ENCODE measurements around the gene CRYGS. TPM values are rescaled to one million over a fixed set of nuclear protein-coding genes. Genes with fewer than 3 reads are reported as not detected.

CRYGS gene
- total RNA-seq, 1 experiment from 2014 or later, result 4.3 TPM

DNA sequence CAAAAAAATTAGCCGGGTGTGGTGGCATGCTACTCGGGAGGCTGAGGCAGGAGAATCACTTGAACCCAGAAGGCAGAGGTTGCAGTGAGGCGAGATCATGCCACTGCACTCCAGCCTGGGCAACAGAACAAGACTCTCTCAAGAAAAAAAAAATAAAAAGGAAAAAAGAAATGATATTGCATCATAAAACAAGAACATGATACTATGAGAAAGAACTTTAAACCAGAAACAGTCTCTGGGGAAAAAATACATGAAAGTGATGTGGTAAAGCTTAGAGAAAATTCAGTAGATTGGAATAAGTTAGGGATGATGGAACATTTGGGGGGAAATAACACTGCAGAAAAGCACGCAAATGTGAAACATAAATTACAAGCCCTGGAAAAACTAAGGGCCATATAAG, 54.7 kb downstream of the CRYGS start:
- ChIA-PET CTCF (no interaction called here), POLR2A (no interaction called here), RAD21 (ENCODE audit: low non-redundant PET in 1 of 2, low total read pairs in 2 of 2, uncharacterized antibody in 2 of 2, unreplicated experiment in 2 of 2) (no interaction called here)
- no peak overlapping the region for H2AFZ ChIP-seq (ENCODE audit: low read depth, low read length, poor library complexity, severe bottlenecking)
- H3K9ac ChIP-seq (ENCODE audit: low read length), result no peak overlapping the region
- no peak overlapping the region for H3K27ac ChIP-seq (ENCODE audit: low read depth, low read length)
- H3K36me3 ChIP-seq (ENCODE audit: control insufficient read depth in 1 of 2, insufficient read depth in 2 of 2, low read length in 2 of 2), result no peaks in the 10 kb centered on the region
- H3K9me2 ChIP-seq (ENCODE audit: insufficient read depth), result no peaks in the 10 kb centered on the region
- no peaks in the 10 kb centered on the region for H4K20me1 ChIP-seq (ENCODE audit: insufficient read depth)
- no peaks in the 10 kb centered on the region for H3K9me3 ChIP-seq (ENCODE audit: control insufficient read depth in 1 of 2, insufficient read depth in 1 of 2, low read depth in 1 of 2, low read length in 2 of 2)
- TF ChIP-seq, protein P1, sequence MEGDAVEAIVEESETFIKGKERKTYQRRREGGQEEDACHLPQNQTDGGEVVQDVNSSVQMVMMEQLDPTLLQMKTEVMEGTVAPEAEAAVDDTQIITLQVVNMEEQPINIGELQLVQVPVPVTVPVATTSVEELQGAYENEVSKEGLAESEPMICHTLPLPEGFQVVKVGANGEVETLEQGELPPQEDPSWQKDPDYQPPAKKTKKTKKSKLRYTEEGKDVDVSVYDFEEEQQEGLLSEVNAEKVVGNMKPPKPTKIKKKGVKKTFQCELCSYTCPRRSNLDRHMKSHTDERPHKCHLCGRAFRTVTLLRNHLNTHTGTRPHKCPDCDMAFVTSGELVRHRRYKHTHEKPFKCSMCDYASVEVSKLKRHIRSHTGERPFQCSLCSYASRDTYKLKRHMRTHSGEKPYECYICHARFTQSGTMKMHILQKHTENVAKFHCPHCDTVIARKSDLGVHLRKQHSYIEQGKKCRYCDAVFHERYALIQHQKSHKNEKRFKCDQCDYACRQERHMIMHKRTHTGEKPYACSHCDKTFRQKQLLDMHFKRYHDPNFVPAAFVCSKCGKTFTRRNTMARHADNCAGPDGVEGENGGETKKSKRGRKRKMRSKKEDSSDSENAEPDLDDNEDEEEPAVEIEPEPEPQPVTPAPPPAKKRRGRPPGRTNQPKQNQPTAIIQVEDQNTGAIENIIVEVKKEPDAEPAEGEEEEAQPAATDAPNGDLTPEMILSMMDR (IDR thresholded peaks at IDR 0.05 in 2 of 3, conservative IDR thresholded peaks at IDR 0.05 in 1 of 3; ENCODE audit: borderline replicate concordance in 1 of 3, insufficient read depth in 1 of 3, low read depth in 2 of 3, low read length in 2 of 3), result no peak
- TF ChIP-seq CBX3 (IDR thresholded peaks at IDR 0.05; ENCODE audit: low read depth) (no peak), ZNF274 (IDR thresholded peaks at IDR 0.05; ENCODE audit: low read depth, low read length) (no peak), ZFX (IDR thresholded peaks at IDR 0.05) (no peak), FOSL1 (IDR thresholded peaks at IDR 0.05; ENCODE audit: low read depth) (no peak), EGR1 (IDR thresholded peaks at IDR 0.05; ENCODE audit: low read depth) (no peak)
- TF ChIP-seq, protein P2, sequence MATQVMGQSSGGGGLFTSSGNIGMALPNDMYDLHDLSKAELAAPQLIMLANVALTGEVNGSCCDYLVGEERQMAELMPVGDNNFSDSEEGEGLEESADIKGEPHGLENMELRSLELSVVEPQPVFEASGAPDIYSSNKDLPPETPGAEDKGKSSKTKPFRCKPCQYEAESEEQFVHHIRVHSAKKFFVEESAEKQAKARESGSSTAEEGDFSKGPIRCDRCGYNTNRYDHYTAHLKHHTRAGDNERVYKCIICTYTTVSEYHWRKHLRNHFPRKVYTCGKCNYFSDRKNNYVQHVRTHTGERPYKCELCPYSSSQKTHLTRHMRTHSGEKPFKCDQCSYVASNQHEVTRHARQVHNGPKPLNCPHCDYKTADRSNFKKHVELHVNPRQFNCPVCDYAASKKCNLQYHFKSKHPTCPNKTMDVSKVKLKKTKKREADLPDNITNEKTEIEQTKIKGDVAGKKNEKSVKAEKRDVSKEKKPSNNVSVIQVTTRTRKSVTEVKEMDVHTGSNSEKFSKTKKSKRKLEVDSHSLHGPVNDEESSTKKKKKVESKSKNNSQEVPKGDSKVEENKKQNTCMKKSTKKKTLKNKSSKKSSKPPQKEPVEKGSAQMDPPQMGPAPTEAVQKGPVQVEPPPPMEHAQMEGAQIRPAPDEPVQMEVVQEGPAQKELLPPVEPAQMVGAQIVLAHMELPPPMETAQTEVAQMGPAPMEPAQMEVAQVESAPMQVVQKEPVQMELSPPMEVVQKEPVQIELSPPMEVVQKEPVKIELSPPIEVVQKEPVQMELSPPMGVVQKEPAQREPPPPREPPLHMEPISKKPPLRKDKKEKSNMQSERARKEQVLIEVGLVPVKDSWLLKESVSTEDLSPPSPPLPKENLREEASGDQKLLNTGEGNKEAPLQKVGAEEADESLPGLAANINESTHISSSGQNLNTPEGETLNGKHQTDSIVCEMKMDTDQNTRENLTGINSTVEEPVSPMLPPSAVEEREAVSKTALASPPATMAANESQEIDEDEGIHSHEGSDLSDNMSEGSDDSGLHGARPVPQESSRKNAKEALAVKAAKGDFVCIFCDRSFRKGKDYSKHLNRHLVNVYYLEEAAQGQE (IDR thresholded peaks at IDR 0.05; ENCODE audit: low read depth), result no peak
- H3K4me3 ChIP-seq (replicated peaks in 1 of 2; ENCODE audit: low read depth in 1 of 2, low read length in 2 of 2), result no peak overlapping the region
- intact Hi-C loops (cut with micrococcal nuclease), result no loop called here
- ATAC-seq (no peak), DNase-seq (ENCODE audit: low read depth, low spot score) (no peak)
- no peaks in the 10 kb centered on the region for H3K4me1 ChIP-seq (ENCODE audit: control insufficient read depth in 1 of 2, insufficient read depth in 2 of 2, low read length in 2 of 2)
- H3K79me2 ChIP-seq (ENCODE audit: insufficient read depth, low read length), result no peaks in the 10 kb centered on the region
- peaks cover 25% of the 10 kb centered on the region for H3K27me3 ChIP-seq (ENCODE audit: insufficient read depth, low read length)
- no TSS peak for BruUV-seq (replicated peaks)
- H3K4me2 ChIP-seq (ENCODE audit: low read length), result no peak overlapping the region

Other genes starting within 250 kb of the CRYGS start
- gene DGKG, start 182.1 kb downstream of the CRYGS start, total RNA-seq (2021; ENCODE audit: unreplicated experiment), result 4.8 TPM
- gene TBCCD1, start 23.0 kb upstream of the CRYGS start, total RNA-seq (2021; ENCODE audit: unreplicated experiment), result 16.8 TPM
- 54.3 TPM for gene DNAJB11, start 26.3 kb upstream of the CRYGS start, total RNA-seq (2021; ENCODE audit: unreplicated experiment)
- 1.6 TPM for gene AHSG, start 68.7 kb upstream of the CRYGS start, total RNA-seq (2021; ENCODE audit: unreplicated experiment)
- gene FETUB, start 96.0 kb upstream of the CRYGS start, total RNA-seq (2021; ENCODE audit: unreplicated experiment), result not detected
- 0.42 TPM for gene HRG, start 121.6 kb upstream of the CRYGS start, total RNA-seq (2021; ENCODE audit: unreplicated experiment)
- gene KNG1, start 173.0 kb upstream of the CRYGS start, total RNA-seq (2021; ENCODE audit: unreplicated experiment), result 0.25 TPM
- gene EIF4A2, start 239.2 kb upstream of the CRYGS start, total RNA-seq (2021; ENCODE audit: unreplicated experiment), result 398 TPM

Data from HCT116 (cell line).